GM21381 (cell line): ENCODE measurements around the gene PWWP2A.
"Not testable (repeated sequence)": the region's sequence is repeated elsewhere in the genome, so short reads cannot be mapped to it uniquely, and the experiment has no call there.

Experiments used
- ATAC-seq: cut with Tn5 transposase; IDR thresholded peaks from one replicate; pipeline ENCODE4 v1.9.1; 2021; ENCODE audit warnings: mild to moderate bottlenecking, moderate library complexity; ENCODE audit not compliant: unreplicated experiment

The PWWP2A gene

GRCh38 chr5:160081495-160081894 is 37.8 kb downstream of the PWWP2A start:
- no peak for ATAC-seq

GRCh38 chr5:160079753-160080152 is 39.5 kb downstream of the PWWP2A start:
- no peak for ATAC-seq

- no peak for ATAC-seq
Measured at GRCh38 chr5:160076997-160077396, 42.3 kb downstream of the PWWP2A start.

DNA sequence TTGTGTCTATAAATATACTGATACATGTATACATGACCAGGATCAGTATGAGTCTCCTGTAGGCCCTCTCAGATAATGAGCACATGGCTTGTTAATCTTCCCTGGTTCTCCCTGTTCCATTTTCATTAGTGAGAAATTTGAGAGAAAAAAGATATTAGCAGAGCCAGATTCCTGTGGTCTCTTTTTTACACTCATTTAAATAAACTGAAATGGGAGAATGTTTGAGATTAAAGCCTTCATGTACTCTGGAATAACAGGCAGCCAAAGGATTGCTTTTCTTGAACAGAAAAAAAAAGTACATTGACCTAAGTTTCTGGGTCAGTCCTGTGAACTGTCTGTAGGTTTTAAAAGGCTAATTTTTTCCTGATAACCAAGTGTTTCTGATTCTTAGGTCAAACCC is 44.2 kb downstream of the PWWP2A start:
- no peak for ATAC-seq

GRCh38 chr5:160071916-160072315 is 47.3 kb downstream of the PWWP2A start:
- ATAC-seq = no peak

DNA sequence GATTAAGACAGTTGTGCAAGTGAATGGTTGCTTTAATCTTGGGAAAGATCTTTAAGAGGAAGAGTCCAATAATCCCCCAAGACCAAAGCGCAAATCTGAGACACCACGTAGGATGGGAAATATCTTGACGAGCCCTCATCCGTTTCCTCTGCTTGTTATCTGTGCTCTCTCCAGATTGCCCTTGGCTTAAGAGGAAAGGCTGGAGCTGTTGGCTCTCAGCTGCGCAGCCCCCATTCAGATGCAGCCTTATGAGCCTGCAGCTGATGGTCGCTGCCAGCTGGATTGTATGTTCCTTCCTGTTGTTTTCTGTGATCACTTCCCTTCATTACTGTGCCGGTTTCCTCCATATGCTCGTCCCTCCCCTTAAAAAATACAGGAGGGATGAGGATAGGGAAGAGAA is 47.7 kb downstream of the PWWP2A start:
- ATAC-seq = no peak

- not testable (repeated sequence) for ATAC-seq
Measured at GRCh38 chr5:160069120-160069519, 50.1 kb downstream of the PWWP2A start.

- ATAC-seq = no peak
Measured at GRCh38 chr5:160064995-160065614, 54.1 kb downstream of the PWWP2A start.

- no peak for ATAC-seq
Measured at GRCh38 chr5:160064417-160064810, 54.8 kb downstream of the PWWP2A start.

- no peak for ATAC-seq
Measured at GRCh38 chr5:160061770-160062169, 57.5 kb downstream of the PWWP2A start.

- ATAC-seq = no peak
Measured at GRCh38 chr5:160060001-160060400, 59.2 kb downstream of the PWWP2A start.

- no peak for ATAC-seq
Measured at GRCh38 chr5:160057256-160057655, 62.0 kb downstream of the PWWP2A start.

- ATAC-seq = no peak
Measured at GRCh38 chr5:160054831-160055230, 64.4 kb downstream of the PWWP2A start.

DNA sequence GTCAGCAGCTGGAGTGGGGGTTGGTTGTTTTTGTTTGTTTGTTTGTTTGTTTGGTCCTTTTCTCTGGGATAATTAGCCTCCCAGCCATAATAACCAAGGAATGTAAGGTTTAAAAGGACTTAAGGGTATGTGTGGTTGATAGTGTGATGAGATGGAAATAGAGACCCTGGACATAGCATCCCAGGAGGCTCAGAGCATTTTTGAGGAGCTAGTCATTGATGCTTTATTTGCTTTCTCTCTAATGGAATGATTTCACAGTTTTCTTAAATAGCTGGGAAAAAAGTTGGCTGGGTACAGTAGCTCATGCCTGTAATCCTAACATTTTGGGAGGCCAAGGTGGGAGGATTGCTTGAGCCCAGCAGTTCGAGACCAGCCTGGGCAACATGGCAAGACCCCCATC is 65.2 kb downstream of the PWWP2A start:
- no peak for ATAC-seq

DNA sequence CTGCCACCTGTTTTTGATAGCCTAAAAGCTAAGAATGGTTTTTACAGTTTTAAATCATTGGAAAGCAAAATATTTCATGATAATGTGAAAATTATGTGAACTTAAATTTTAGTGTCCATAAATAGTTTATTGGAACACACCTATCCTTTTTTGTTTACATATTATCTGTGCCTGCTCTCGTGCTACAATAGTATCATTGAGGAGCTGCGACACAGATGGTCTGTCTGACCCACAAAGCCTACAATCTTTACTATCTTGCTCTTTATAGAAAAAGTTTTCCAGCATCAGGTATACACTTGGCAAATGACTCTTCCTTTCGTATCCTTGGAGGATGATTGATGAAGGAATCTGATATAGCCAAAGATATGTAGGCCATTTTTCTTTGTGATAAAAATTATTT is 70.2 kb downstream of the PWWP2A start:
- no peak for ATAC-seq

DNA sequence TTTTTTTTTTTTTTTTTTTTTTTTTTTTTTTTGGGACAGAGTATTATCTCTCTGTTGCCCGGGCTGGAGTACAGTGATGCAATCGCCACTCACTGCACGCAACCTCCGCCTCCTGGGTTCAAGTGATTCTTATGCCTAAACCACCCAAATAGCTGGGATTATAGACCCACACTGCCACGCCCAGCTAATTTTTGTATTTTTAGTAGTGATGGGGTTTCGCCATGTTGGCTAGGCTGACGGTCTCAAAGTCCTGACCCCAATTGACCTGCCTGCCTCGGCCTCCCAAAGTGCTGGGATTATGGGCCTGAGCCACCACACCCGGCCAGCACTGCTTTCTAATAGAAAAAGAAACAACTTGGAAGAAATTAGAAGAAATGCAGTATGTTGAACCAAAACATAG is 71.1 kb downstream of the PWWP2A start:
- ATAC-seq = no peak

- ATAC-seq = no peak
Measured at GRCh38 chr5:160047423-160047822, 71.8 kb downstream of the PWWP2A start.

GRCh38 chr5:160044967-160045366 is 74.3 kb downstream of the PWWP2A start:
- no peak for ATAC-seq

DNA sequence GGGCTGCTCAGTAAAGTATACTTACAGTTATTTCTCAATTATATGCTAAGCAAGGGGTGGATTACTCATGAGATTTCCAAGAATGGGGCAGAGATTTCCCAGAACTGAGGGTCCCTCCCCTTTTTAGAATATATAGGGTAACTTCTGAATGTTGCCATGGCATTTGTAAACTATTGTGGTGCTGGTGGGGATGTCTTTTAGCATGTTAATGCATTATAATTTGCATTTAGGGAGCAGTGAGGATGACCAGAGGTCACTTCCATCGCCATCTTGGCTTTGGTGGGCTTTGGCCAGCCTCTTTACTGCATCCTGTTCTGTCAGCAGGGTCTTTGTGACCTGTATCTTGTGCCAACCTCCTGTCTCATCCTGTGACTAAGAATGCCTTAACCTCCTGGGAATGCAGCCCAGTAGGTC is 74.9 kb downstream of the PWWP2A start:
- no peak for ATAC-seq

DNA sequence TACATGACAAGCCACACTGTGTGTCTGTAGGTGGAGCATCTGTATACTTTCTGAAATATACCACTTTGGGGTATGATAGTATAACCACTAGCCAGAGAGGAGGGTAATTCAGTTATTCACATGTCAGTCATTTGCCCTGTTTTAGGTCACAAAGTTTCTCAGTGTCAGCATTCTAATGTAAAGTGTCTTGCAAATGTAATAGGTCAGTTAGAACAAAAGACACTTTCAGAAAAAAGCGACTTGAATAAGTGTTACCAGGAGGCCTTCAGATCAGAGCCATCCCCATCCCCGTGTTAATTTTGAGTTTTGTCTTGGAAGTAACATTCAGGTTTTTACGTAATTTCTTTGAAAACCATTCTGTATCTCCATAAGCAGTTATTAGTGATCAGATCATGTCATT is 76.6 kb downstream of the PWWP2A start:
- no peak for ATAC-seq
